Measurements from ENCODE around the gene FZD4. TPM values are rescaled to one million over a fixed set of nuclear protein-coding genes. Genes with fewer than 3 reads are reported as not detected.
"Not testable (repeated sequence)": the region's sequence is repeated elsewhere in the genome, so short reads cannot be mapped to it uniquely, and the experiment has no call there.

FZD4 gene
- total RNA-seq, 2 donors from 2014 or later: 52.1 to 53.9 TPM

DNA sequence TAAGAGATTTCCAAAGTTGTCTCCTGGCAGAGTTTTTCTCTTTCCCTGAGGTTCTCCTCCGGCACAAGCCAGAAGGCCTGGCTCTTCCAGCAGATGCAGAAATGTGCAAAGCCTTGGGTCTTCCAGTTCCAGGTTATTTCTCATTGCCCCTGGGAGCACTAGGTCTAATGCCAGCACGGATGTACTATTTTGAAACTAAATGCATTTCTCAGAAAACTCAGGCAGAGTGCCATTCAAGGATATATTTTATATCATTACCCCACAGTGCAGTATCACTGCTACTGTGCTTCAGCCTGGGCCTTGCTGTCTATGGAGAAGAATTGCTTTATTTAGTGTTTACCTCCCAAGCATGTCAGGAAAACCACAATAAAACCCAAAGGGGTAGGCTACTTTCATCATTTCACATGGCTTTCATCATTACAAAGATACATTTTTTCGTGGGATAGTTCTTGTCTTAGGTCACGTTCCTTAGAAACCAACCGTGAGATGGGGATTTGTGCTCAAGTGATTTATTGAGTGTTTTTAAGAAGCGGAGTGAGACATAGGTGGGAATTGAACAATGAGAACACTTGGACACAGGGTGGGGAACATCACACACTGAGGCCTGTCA lies 22.4 kb upstream of the FZD4 start:
- peaks cover 13% of the 10 kb centered on the region for H3K9me3 Mint-ChIP-seq
- Histone ChIP-seq H3K4me3 (ENCODE audit: low read length) (no peak overlapping the region), H3K27me3 (ENCODE audit: control insufficient read depth, insufficient read depth, low read length, poor library complexity, severe bottlenecking) (no peaks in the 10 kb centered on the region), H3K36me3 (ENCODE audit: control insufficient read depth, insufficient read depth, low read length) (no peaks in the 10 kb centered on the region), H3K9ac (ENCODE audit: extremely low read depth, low read length, poor library complexity, severe bottlenecking) (no peak overlapping the region), H3K27ac (ENCODE audit: low read depth, low read length) (no peak overlapping the region), H3K9me3 (ENCODE audit: control insufficient read depth, low read length) (peaks cover 11% of the 10 kb centered on the region), H3K4me1 (ENCODE audit: control insufficient read depth, insufficient read depth, low read length) (no peaks in the 10 kb centered on the region)
- no peaks in the 10 kb centered on the region for H3K36me3 Mint-ChIP-seq (ENCODE audit: low read depth)
- no peak overlapping the region for H3K27ac Mint-ChIP-seq
- no peak for DNase-seq
- H3K27me3 Mint-ChIP-seq (ENCODE audit: insufficient read depth): peaks cover 2% of the 10 kb centered on the region
- H3K4me1 Mint-ChIP-seq: peaks cover 10% of the 10 kb centered on the region
- H3K4me3 Mint-ChIP-seq: no peak overlapping the region
- WGBS, 2 experiments (ENCODE audit: insufficient coverage in 1 of 2, insufficient read length in 1 of 2): 87 to 100% methylated on average over 3 to 6 of the region's 6 CpGs
- TF ChIP-seq, protein P1, sequence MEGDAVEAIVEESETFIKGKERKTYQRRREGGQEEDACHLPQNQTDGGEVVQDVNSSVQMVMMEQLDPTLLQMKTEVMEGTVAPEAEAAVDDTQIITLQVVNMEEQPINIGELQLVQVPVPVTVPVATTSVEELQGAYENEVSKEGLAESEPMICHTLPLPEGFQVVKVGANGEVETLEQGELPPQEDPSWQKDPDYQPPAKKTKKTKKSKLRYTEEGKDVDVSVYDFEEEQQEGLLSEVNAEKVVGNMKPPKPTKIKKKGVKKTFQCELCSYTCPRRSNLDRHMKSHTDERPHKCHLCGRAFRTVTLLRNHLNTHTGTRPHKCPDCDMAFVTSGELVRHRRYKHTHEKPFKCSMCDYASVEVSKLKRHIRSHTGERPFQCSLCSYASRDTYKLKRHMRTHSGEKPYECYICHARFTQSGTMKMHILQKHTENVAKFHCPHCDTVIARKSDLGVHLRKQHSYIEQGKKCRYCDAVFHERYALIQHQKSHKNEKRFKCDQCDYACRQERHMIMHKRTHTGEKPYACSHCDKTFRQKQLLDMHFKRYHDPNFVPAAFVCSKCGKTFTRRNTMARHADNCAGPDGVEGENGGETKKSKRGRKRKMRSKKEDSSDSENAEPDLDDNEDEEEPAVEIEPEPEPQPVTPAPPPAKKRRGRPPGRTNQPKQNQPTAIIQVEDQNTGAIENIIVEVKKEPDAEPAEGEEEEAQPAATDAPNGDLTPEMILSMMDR (conservative IDR thresholded peaks at IDR 0.05): no peak

DNA sequence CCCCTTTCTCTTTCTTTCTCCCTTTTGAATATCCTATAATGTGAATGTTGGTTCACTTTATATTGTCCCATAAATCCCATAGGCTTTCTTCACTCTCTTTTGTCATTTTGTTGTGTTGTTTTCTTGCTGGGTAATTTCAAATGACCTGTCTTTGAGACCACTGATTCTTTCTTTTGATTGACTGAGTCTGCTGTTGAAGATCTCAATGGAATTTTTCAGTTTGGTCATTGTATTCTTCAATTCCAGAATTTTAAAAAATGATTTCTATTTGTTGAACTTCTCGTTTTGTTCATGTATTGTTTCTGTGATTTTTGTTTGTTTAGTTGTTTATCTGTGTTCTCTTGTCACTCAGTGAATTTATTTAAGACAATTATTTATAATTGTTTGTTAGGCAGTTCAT lies 17.5 kb upstream of the FZD4 start:
- Mint-ChIP-seq H3K27me3 (ENCODE audit: insufficient read depth) (no peaks in the 10 kb centered on the region), H3K4me3 (no peak overlapping the region), H3K27ac (no peak overlapping the region), H3K9me3 (peaks cover 16% of the 10 kb centered on the region), H3K36me3 (ENCODE audit: low read depth) (no peaks in the 10 kb centered on the region), H3K4me1 (peaks cover 4% of the 10 kb centered on the region)
- TF ChIP-seq, protein P1 (conservative IDR thresholded peaks at IDR 0.05): no peak
- H3K27me3 ChIP-seq (ENCODE audit: control insufficient read depth, insufficient read depth, low read length, poor library complexity, severe bottlenecking): no peaks in the 10 kb centered on the region
- peaks cover 12% of the 10 kb centered on the region for H3K9me3 ChIP-seq (ENCODE audit: control insufficient read depth, low read length)
- no peak overlapping the region for H3K4me3 ChIP-seq (ENCODE audit: low read length)
- no peak for DNase-seq
- WGBS, 2 experiments (ENCODE audit: insufficient coverage in 1 of 2, insufficient read length in 1 of 2): 90% methylated on average over 1 of the region's 1 CpG; no CpG with 5 or more reads in 1 of the 2 experiments
- H3K9ac ChIP-seq (ENCODE audit: extremely low read depth, low read length, poor library complexity, severe bottlenecking): no peak overlapping the region
- H3K27ac ChIP-seq (ENCODE audit: low read depth, low read length): no peak overlapping the region
- no peaks in the 10 kb centered on the region for H3K36me3 ChIP-seq (ENCODE audit: control insufficient read depth, insufficient read depth, low read length)
- no peaks in the 10 kb centered on the region for H3K4me1 ChIP-seq (ENCODE audit: control insufficient read depth, insufficient read depth, low read length)

DNA sequence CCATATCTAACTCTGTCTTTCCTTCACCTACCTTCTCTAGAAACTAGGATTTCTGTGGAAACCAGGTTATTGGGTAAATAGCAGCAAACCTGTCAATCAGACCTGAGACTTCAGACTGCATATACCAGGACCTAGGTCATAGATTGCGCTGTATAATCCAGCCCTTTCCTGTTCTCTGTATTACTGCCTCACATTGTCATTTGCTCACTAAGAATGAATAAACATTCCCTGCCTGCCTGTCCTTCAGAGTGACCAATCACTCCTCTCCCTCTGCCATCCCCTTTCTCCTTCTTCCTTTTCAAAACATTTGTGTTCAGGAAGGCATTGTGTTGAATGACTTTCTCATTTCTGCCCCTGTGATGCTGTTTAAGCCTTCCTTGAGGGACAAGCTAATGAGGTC lies 14.1 kb upstream of the FZD4 start:
- Mint-ChIP-seq H3K27me3 (ENCODE audit: insufficient read depth) (no peaks in the 10 kb centered on the region), H3K4me1 (peaks cover 8% of the 10 kb centered on the region), H3K27ac (no peak overlapping the region), H3K4me3 (no peak overlapping the region), H3K36me3 (ENCODE audit: low read depth) (no peaks in the 10 kb centered on the region), H3K9me3 (peaks cover 16% of the 10 kb centered on the region)
- no peaks in the 10 kb centered on the region for H3K36me3 ChIP-seq (ENCODE audit: control insufficient read depth, insufficient read depth, low read length)
- no peak overlapping the region for H3K27ac ChIP-seq (ENCODE audit: low read depth, low read length)
- DNase-seq: no peak
- no peak overlapping the region for H3K4me3 ChIP-seq (ENCODE audit: low read length)
- no peaks in the 10 kb centered on the region for H3K4me1 ChIP-seq (ENCODE audit: control insufficient read depth, insufficient read depth, low read length)
- peaks cover 12% of the 10 kb centered on the region for H3K9me3 ChIP-seq (ENCODE audit: control insufficient read depth, low read length)
- H3K9ac ChIP-seq (ENCODE audit: extremely low read depth, low read length, poor library complexity, severe bottlenecking): no peak overlapping the region
- H3K27me3 ChIP-seq (ENCODE audit: control insufficient read depth, insufficient read depth, low read length, poor library complexity, severe bottlenecking): no peaks in the 10 kb centered on the region
- TF ChIP-seq, protein P1 (conservative IDR thresholded peaks at IDR 0.05): no peak
- WGBS, 2 experiments (ENCODE audit: insufficient coverage in 1 of 2, insufficient read length in 1 of 2): 80 to 90% methylated on average over 1 of the region's 1 CpG

DNA sequence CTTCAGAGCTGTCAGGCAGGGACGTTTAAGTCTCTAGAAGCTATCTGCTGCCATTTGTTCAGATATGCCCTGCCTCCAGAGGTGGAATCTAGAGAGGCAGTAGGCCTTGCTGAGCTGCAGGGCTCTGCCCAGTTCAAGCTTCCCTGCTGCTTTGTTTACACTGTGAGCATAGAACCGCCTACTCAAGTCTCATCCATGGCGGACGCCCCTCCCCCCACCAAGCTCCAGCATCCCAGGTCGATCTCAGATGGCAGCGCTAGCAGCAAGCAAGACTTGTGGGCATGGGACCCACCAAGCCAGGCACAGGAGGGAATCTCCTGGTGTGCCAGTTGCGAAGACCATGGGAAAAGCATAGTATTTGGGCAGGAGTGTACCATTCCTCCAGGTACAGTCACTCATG lies 12.4 kb upstream of the FZD4 start:
- DNase-seq: peak; percentile 53
- WGBS, 2 experiments (ENCODE audit: insufficient coverage in 1 of 2, insufficient read length in 1 of 2): 84 to 94% methylated on average over 7 of the region's 7 CpGs
- H3K4me1 ChIP-seq (ENCODE audit: control insufficient read depth, insufficient read depth, low read length): not testable (repeated sequence)

More for the DNA sequence above, 12.4 kb upstream of the FZD4 start:
- not testable (repeated sequence) for H3K9ac ChIP-seq (ENCODE audit: extremely low read depth, low read length, poor library complexity, severe bottlenecking); H3K36me3 ChIP-seq (ENCODE audit: control insufficient read depth, insufficient read depth, low read length); H3K4me3 Mint-ChIP-seq; H3K9me3 ChIP-seq (ENCODE audit: control insufficient read depth, low read length); H3K4me1 Mint-ChIP-seq; H3K27ac Mint-ChIP-seq; H3K36me3 Mint-ChIP-seq (ENCODE audit: low read depth); H3K27ac ChIP-seq (ENCODE audit: low read depth, low read length); H3K4me3 ChIP-seq (ENCODE audit: low read length); H3K27me3 ChIP-seq (ENCODE audit: control insufficient read depth, insufficient read depth, low read length, poor library complexity, severe bottlenecking); H3K27me3 Mint-ChIP-seq (ENCODE audit: insufficient read depth)
- peaks cover 14% of the 10 kb centered on the region for H3K9me3 Mint-ChIP-seq
